HCT116 (cell line): ENCODE results near the gene MAP2K3.
"Not testable (repeated sequence)": the region's sequence is repeated elsewhere in the genome, so short reads cannot be mapped to it uniquely, and the experiment has no call there.

Experiments used
- CBX3 ChIP-seq: IDR thresholded peaks from 2 replicates; pipeline ENCODE4 v1.6.1; 2012; ENCODE audit warnings: low read depth
- CEBPB ChIP-seq: IDR thresholded peaks from 2 replicates; pipeline ENCODE4 v1.6.1; 2012; ENCODE audit warnings: low read depth
- CTCF ChIP-seq, 3 experiments: fragments of 200-600 bp in 1 of 3; sonication (generic) in 1 of 3; IDR thresholded peaks in 2 of 3; conservative IDR thresholded peaks in 1 of 3; 2 replicates each; pipeline ENCODE4 v1.5.1; 2012 to 2017; ENCODE audit warnings: low read depth in 2 of 3, low read length in 2 of 3, antibody characterized with exemption in 1 of 3, borderline replicate concordance in 1 of 3, control low read depth in 1 of 3, mild to moderate bottlenecking in 1 of 3, mixed read lengths in 1 of 3, mixed run types in 1 of 3, moderate library complexity in 1 of 3; ENCODE audit not compliant: insufficient read depth in 1 of 3
- EZH2 ChIP-seq: fragments of 200-600 bp; sonication (generic); IDR thresholded peaks from 2 replicates; pipeline ENCODE4 v1.6.1; 2017; ENCODE audit warnings: antibody characterized with exemption, mixed run types
- EZH2phosphoT487 ChIP-seq: fragments of 200-600 bp; IDR thresholded peaks from 2 replicates; pipeline ENCODE4 v1.6.1; 2018; ENCODE audit warnings: antibody characterized with exemption, borderline replicate concordance
- MAX ChIP-seq: IDR thresholded peaks from 2 replicates; pipeline ENCODE4 v1.6.1; 2012
- POLR2A ChIP-seq: IDR thresholded peaks from 2 replicates; pipeline ENCODE4 v1.7.0; 2011; ENCODE audit warnings: borderline replicate concordance; ENCODE audit not compliant: insufficient read depth, insufficient read length; ENCODE audit errors: extremely low read depth
- POLR2AphosphoS5 ChIP-seq: IDR thresholded peaks from 2 replicates; pipeline ENCODE4 v1.6.1; 2011; ENCODE audit warnings: mild to moderate bottlenecking, low read depth, low read length, moderate library complexity
- REST ChIP-seq: IDR thresholded peaks from 2 replicates; pipeline ENCODE4 v1.6.1; 2012; ENCODE audit warnings: low read depth
- TCF7L2 ChIP-seq: IDR thresholded peaks from 2 replicates; pipeline ENCODE4 v1.7.0; 2011; ENCODE audit warnings: borderline replicate concordance, inconsistent platforms; ENCODE audit not compliant: insufficient read depth, insufficient read length; ENCODE audit errors: extremely low read depth
- YY1 ChIP-seq: IDR thresholded peaks from 2 replicates; pipeline ENCODE4 v1.6.1; 2011; ENCODE audit warnings: low read length, low read depth, moderate library complexity, mild to moderate bottlenecking; ENCODE audit not compliant: insufficient replicate concordance; ENCODE audit errors: extremely low read depth
- ZNF274 ChIP-seq: fragments of 200-500 bp; sonication (Bioruptor generic); IDR thresholded peaks from 2 replicates; pipeline ENCODE4 v1.6.1; 2014; ENCODE audit warnings: mild to moderate bottlenecking, low read depth, low read length, inconsistent platforms

- not testable (repeated sequence) for TF ChIP-seq POLR2A; POLR2AphosphoS5; EZH2phosphoT487; REST; CTCF (IDR thresholded peaks at IDR 0.05 in 2 of 3, conservative IDR thresholded peaks at IDR 0.05 in 1 of 3; ENCODE audit: borderline replicate concordance in 1 of 3, insufficient read depth in 1 of 3, low read depth in 2 of 3, low read length in 2 of 3); CBX3; ZNF274; TCF7L2; EZH2; CEBPB; YY1; MAX
These were observed 31.8 kb downstream of the MAP2K3 start for GRCh38 chr17:21316212-21316886.
